IMR-90 (cell line): ENCODE results near the gene GNAS. TPM values are rescaled to one million over a fixed set of nuclear protein-coding genes. Genes with fewer than 3 reads are reported as not detected.

Experiments
- ATAC-seq: fragments of 200-7000 bp; cut with Tn5 transposase; 2 replicates; pipeline ENCODE4 v1.9.1; 2020; ENCODE audit warnings: low read depth, mild to moderate bottlenecking, moderate library complexity
- BruUV-seq: library from RNA; stranded (reverse); fragments of 400-500 nt; replicated peaks from 2 replicates; lab custom pipeline; 2021; lab: Mats Ljungman, UMichigan
- CTCF ChIA-PET: fragments of 300-600 bp; formaldehyde crosslinking; extraction: SDS; loops from one replicate; lab custom pipeline; 2021; ENCODE audit warnings: antibody characterized with exemption; lab: Yijun Ruan, JAX
- POLR2A ChIA-PET: fragments of 300-600 bp; sonication (Branson Sonifier 250); formaldehyde crosslinking; loops from one replicate; lab custom pipeline; 2022; ENCODE audit warnings: antibody characterized with exemption; ENCODE audit not compliant: unreplicated experiment; lab: Charles Lee
- DNase-seq: peaks from one replicate; pipeline ENCODE4 v3.0.0; 2013
- H2AFZ ChIP-seq: replicated peaks from 2 replicates; pipeline ENCODE3; 2013; ENCODE audit warnings: low read length, mild to moderate bottlenecking; ENCODE audit not compliant: poor library complexity
- H2AK5ac ChIP-seq: 2 replicates; pipeline ENCODE4 v1.6.1; 2013; ENCODE audit warnings: low read depth, low read length, inconsistent platforms
- H2AK9ac ChIP-seq: replicated peaks from 2 replicates; pipeline ENCODE3; 2013; ENCODE audit warnings: mild to moderate bottlenecking, low read depth, low read length, moderate library complexity; ENCODE audit not compliant: poor library complexity
- H2BK120ac ChIP-seq: 2 replicates; pipeline ENCODE4 v1.6.1; 2013; ENCODE audit warnings: low read depth, low read length, inconsistent platforms
- H2BK15ac ChIP-seq: 3 replicates; pipeline ENCODE4 v1.6.1; 2013; ENCODE audit warnings: low read depth, low read length, inconsistent platforms
- H2BK20ac ChIP-seq: 2 replicates; pipeline ENCODE4 v1.6.1; 2013; ENCODE audit warnings: low read depth, mild to moderate bottlenecking, inconsistent platforms, low read length, moderate library complexity
- H2BK5ac ChIP-seq: 2 replicates; pipeline ENCODE4 v1.6.1; 2013; ENCODE audit warnings: mild to moderate bottlenecking, low read depth, low read length, inconsistent platforms; ENCODE audit not compliant: poor library complexity, severe bottlenecking
- H3K14ac ChIP-seq: replicated peaks from 2 replicates; pipeline ENCODE4 v1.6.1; 2013; ENCODE audit warnings: low read depth, low read length, inconsistent platforms
- H3K18ac ChIP-seq: 2 replicates; pipeline ENCODE4 v1.6.1; 2013; ENCODE audit warnings: low read depth, low read length, control low read depth
- H3K23ac ChIP-seq: 2 replicates; pipeline ENCODE4 v1.6.1; 2013; ENCODE audit warnings: low read depth, low read length, inconsistent platforms
- H3K27ac ChIP-seq: 2 replicates; pipeline ENCODE4 v1.5.1; 2013; ENCODE audit warnings: mild to moderate bottlenecking, control low read depth, low read length; ENCODE audit not compliant: insufficient read depth
- H3K27me3 ChIP-seq: 2 replicates; pipeline ENCODE4 v1.6.1; 2013; ENCODE audit warnings: low read length; ENCODE audit not compliant: control insufficient read depth, insufficient read depth
- H3K36me3 ChIP-seq: 2 replicates; pipeline ENCODE4 v1.6.1; 2013; ENCODE audit warnings: low read length, mixed read lengths; ENCODE audit not compliant: control insufficient read depth, insufficient read depth
- H3K4ac ChIP-seq: 2 replicates; pipeline ENCODE4 v1.6.1; 2013; ENCODE audit warnings: low read depth, low read length, inconsistent platforms
- H3K4me1 ChIP-seq: 2 replicates; pipeline ENCODE4 v1.6.1; 2013; ENCODE audit warnings: low read length, mixed read lengths; ENCODE audit not compliant: control insufficient read depth, insufficient read depth
- H3K4me2 ChIP-seq: 2 replicates; pipeline ENCODE4 v1.6.1; 2013; ENCODE audit warnings: low read depth, mild to moderate bottlenecking, control low read depth, low read length, moderate library complexity
- H3K4me3 ChIP-seq: 2 replicates; pipeline ENCODE4 v1.5.1; 2013; ENCODE audit warnings: low read depth, mild to moderate bottlenecking, control low read depth, low read length, moderate library complexity; ENCODE audit not compliant: insufficient read depth
- H3K56ac ChIP-seq: 2 replicates; pipeline ENCODE4 v1.6.1; 2013; ENCODE audit warnings: low read length, inconsistent platforms; ENCODE audit not compliant: insufficient read depth; ENCODE audit errors: extremely low read depth
- H3K79me1 ChIP-seq, 2 experiments: 2 replicates each; pipeline ENCODE4 v1.6.1; 2013; ENCODE audit warnings: low read length in 2 of 2, inconsistent platforms in 1 of 2, low read depth in 1 of 2
- H3K9ac ChIP-seq: 2 replicates; pipeline ENCODE4 v1.6.1; 2013; ENCODE audit warnings: low read depth, low read length, control low read depth
- H3K9me1 ChIP-seq: 2 replicates; pipeline ENCODE4 v1.6.1; 2013; ENCODE audit warnings: low read length, inconsistent platforms; ENCODE audit not compliant: insufficient read depth
- H3K9me3 ChIP-seq: 2 replicates; pipeline ENCODE4 v1.6.1; 2013; ENCODE audit warnings: low read length; ENCODE audit not compliant: control insufficient read depth, insufficient read depth
- H4K20me1 ChIP-seq: 2 replicates; pipeline ENCODE4 v1.6.1; 2013; ENCODE audit warnings: low read length, inconsistent platforms; ENCODE audit not compliant: insufficient read depth
- H4K5ac ChIP-seq: 2 replicates; pipeline ENCODE4 v1.6.1; 2013; ENCODE audit warnings: mild to moderate bottlenecking, low read depth, low read length, control low read depth
- H4K8ac ChIP-seq, 2 experiments: 2 replicates each; pipeline ENCODE4 v1.6.1; 2013; ENCODE audit warnings: low read depth in 2 of 2, low read length in 2 of 2, control low read depth in 1 of 2, inconsistent platforms in 1 of 2
- H4K91ac ChIP-seq: 2 replicates; pipeline ENCODE4 v1.6.1; 2013; ENCODE audit warnings: low read depth, low read length, inconsistent platforms; ENCODE audit not compliant: insufficient read depth
- CEBPB ChIP-seq: IDR thresholded peaks from 2 replicates; pipeline ENCODE4 v1.6.1; 2012; ENCODE audit warnings: low read depth, low read length, improper control_type of control experiment
- MAFK ChIP-seq: IDR thresholded peaks from 2 replicates; pipeline ENCODE4 v1.6.1; 2012; ENCODE audit warnings: low read depth, low read length, improper control_type of control experiment
- MXI1 ChIP-seq: IDR thresholded peaks from 2 replicates; pipeline ENCODE4 v1.6.1; 2012; ENCODE audit warnings: low read depth, mild to moderate bottlenecking, low read length, moderate library complexity, borderline replicate concordance
- NFE2L2 ChIP-seq: fragments of 150-350 bp; IDR thresholded peaks from 2 replicates; pipeline ENCODE4 v1.6.1; 2016; ENCODE audit warnings: low read depth, mild to moderate bottlenecking, low read length
- POLR2A ChIP-seq: IDR thresholded peaks from 2 replicates; pipeline ENCODE4 v1.6.1; 2012; ENCODE audit warnings: mild to moderate bottlenecking, low read depth, low read length
- RCOR1 ChIP-seq: IDR thresholded peaks from 2 replicates; pipeline ENCODE4 v1.6.1; 2012; ENCODE audit warnings: mild to moderate bottlenecking, low read length, improper control_type of control experiment; ENCODE audit not compliant: insufficient replicate concordance
- RFX5 ChIP-seq: IDR thresholded peaks from 2 replicates; pipeline ENCODE4 v1.8.0; 2012; ENCODE audit warnings: low read depth, mild to moderate bottlenecking, low read length, moderate library complexity
- SMC3 ChIP-seq: fragments of 150-350 bp; IDR thresholded peaks from 2 replicates; pipeline ENCODE4 v1.6.1; 2016; ENCODE audit warnings: low read depth, mild to moderate bottlenecking, antibody characterized with exemption, low read length, moderate library complexity
- USF2 ChIP-seq: fragments of 150-350 bp; IDR thresholded peaks from 2 replicates; pipeline ENCODE4 v1.6.1; 2017; ENCODE audit warnings: mild to moderate bottlenecking, antibody characterized with exemption, low read length, low read depth
- WGBS, 2 experiments: methylation state at CpG; one replicate each; pipeline versions ENCODE4 v1.1.5 to v1.1.7; 2013; ENCODE audit warnings: missing lambda C conversion rate in 2 of 2; ENCODE audit not compliant: insufficient read length in 1 of 2; ENCODE audit errors: extremely low coverage in 2 of 2; 5-methylcytosine and 5-hydroxymethylcytosine counted together
- dilution Hi-C: fragments of 300-500 bp; cut with HindIII; formaldehyde crosslinking; loops from one replicate; pipeline ENCODE4 v1.14.3; 2018; ENCODE audit warnings: low sequenced_read_pairs; ENCODE audit not compliant: unreplicated experiment
- in situ Hi-C: fragments of 300-500 bp; cut with MboI; formaldehyde crosslinking; loops from 3 replicates; pipeline ENCODE4 v1.14.3; 2019; ENCODE audit warnings: low sequenced_read_pairs, inconsistent platforms, mixed read lengths
- intact Hi-C: fragments of 100-400 bp; cut with micrococcal nuclease; formaldehyde crosslinking; loops from 2 replicates; pipeline ENCODE4 v1.10.0; 2022
- polyA plus RNA-seq, 3 experiments: library from polyadenylated mRNA; depleted of rRNA; stranded (reverse); fragments of >200 nt; gene quantifications; 2 replicates each; pipeline ENCODE4 v1.2.3, GENCODE V29; 2012; ENCODE audit warnings: low replicate concordance in 1 of 3
- total RNA-seq: library from RNA; depleted of rRNA; stranded (reverse); fragments of >200 nt; gene quantifications from 2 replicates; pipeline ENCODE4 v1.2.3, GENCODE V29; 2012
- TF ChIP-seq, protein P1 (sequence below): conservative IDR thresholded peaks from 2 replicates; pipeline ENCODE4 v1.5.1; 2012; ENCODE audit warnings: mild to moderate bottlenecking, low read depth, low read length, improper control_type of control experiment

The GNAS gene
- total and polyA plus RNA-seq, 2 of the 4 experiments (the other 2 are of a cell fraction), result 397 to 1,356 TPM

DNA sequence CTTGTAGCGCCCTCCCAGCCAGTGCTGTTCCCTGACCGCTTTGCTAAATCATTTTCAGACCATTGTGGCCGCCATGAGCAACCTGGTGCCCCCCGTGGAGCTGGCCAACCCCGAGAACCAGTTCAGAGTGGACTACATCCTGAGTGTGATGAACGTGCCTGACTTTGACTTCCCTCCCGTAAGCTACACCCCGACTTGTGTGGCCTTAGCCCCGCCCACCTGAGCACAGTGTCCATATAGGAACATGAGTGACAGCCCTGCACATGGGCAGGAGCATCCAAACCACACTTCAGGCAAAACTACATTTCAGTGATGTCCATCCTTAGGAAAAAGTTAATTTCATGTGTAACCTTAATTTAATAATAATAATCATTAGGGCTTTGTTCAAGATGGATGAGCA is 51.1 kb downstream of the GNAS start:
- Histone ChIP-seq H2BK120ac (no peak overlapping the region), H4K20me1 (peaks cover 86% of the 10 kb centered on the region), H3K9ac (no peak overlapping the region), H3K4me1 (peaks cover 15% of the 10 kb centered on the region), H3K9me3 (no peaks in the 10 kb centered on the region), H4K5ac (no peak overlapping the region), H2BK20ac (no peak overlapping the region), H3K9me1 (peaks cover 23% of the 10 kb centered on the region), H4K91ac (no peak overlapping the region), H2AK5ac (no peak overlapping the region), H3K36me3 (peaks cover 39% of the 10 kb centered on the region), H4K8ac (no peak overlapping the region), H2AK9ac (no peak overlapping the region), H3K4me2 (no peak overlapping the region), H3K4ac (no peak overlapping the region), H3K27ac (no peak overlapping the region), H3K14ac (no peak overlapping the region), H2BK15ac (no peak overlapping the region), H3K79me1 (peaks cover 24 to 71% of the 10 kb centered on the region in 2 experiments), H2BK5ac (no peak overlapping the region), H3K18ac (no peak overlapping the region), H2AFZ (no peak overlapping the region), H3K4me3 (no peak overlapping the region), H3K27me3 (no peaks in the 10 kb centered on the region), H3K56ac (no peak overlapping the region), H3K23ac (no peak overlapping the region)
- POLR2A ChIA-PET, result no interaction called here
- TF ChIP-seq NFE2L2, result no peak
- TF ChIP-seq, protein P1, sequence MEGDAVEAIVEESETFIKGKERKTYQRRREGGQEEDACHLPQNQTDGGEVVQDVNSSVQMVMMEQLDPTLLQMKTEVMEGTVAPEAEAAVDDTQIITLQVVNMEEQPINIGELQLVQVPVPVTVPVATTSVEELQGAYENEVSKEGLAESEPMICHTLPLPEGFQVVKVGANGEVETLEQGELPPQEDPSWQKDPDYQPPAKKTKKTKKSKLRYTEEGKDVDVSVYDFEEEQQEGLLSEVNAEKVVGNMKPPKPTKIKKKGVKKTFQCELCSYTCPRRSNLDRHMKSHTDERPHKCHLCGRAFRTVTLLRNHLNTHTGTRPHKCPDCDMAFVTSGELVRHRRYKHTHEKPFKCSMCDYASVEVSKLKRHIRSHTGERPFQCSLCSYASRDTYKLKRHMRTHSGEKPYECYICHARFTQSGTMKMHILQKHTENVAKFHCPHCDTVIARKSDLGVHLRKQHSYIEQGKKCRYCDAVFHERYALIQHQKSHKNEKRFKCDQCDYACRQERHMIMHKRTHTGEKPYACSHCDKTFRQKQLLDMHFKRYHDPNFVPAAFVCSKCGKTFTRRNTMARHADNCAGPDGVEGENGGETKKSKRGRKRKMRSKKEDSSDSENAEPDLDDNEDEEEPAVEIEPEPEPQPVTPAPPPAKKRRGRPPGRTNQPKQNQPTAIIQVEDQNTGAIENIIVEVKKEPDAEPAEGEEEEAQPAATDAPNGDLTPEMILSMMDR, result no peak
- no peak for TF ChIP-seq CEBPB
- TF ChIP-seq POLR2A, result no peak
- TF ChIP-seq RCOR1, result no peak
- TF ChIP-seq MAFK, result no peak
- TF ChIP-seq RFX5, result no peak
- no peak for TF ChIP-seq SMC3
- TF ChIP-seq MXI1, result no peak
- TF ChIP-seq USF2, result no peak
- DNase-seq (no peak), ATAC-seq (no peak)
- CTCF ChIA-PET, result no interaction called here
- WGBS, 2 experiments, result 81% methylated on average over 7 of the region's 9 CpGs; no CpG with 5 or more reads in 1 of the 2 experiments
- dilution Hi-C loops (no loop called here), intact Hi-C loops (no loop called here), in situ Hi-C loops (loop anchor here (10.0 kb wide), 1 partner anchor 121 kb away; no protein-coding TSS in a partner anchor)
- no TSS peak for BruUV-seq
